WTC11 (cell line): ENCODE data around the gene SAPCD2. TPM values are rescaled to one million over a fixed set of nuclear protein-coding genes. Genes with fewer than 3 reads are reported as not detected.

Source experiments
- ATAC-seq: fragments of 200-7000 bp; cut with Tn5 transposase; 2 replicates; pipeline ENCODE4 v1.10.0; 2021; ENCODE audit warnings: mild to moderate bottlenecking, moderate library complexity
- CTCF ChIA-PET: fragments of 300-600 bp; sonication (Branson Sonifier 250); formaldehyde crosslinking; loops from one replicate; lab custom pipeline; 2021; ENCODE audit warnings: antibody characterized with exemption; lab: Charles Lee
- POLR2A ChIA-PET: fragments of 350-600 bp; sonication (Branson Sonifier 250); formaldehyde crosslinking; loops from one replicate; lab custom pipeline; 2021; ENCODE audit warnings: antibody characterized with exemption; lab: Charles Lee
- DNase-seq: peaks from one replicate; pipeline ENCODE4 v3.0.0; 2021; ENCODE audit warnings: low spot score
- H3K27ac Mint-ChIP-seq: 2 replicates; pipeline ENCODE4 v1.8.0; 2021; ENCODE audit warnings: mixed read lengths
- H3K27me3 Mint-ChIP-seq: 2 replicates; pipeline ENCODE4 v1.8.0; 2021; ENCODE audit warnings: low read depth, mild to moderate bottlenecking, moderate library complexity, mixed read lengths
- H3K36me3 Mint-ChIP-seq: 2 replicates; pipeline ENCODE4 v1.8.0; 2021; ENCODE audit warnings: mixed read lengths
- H3K4me1 Mint-ChIP-seq: 2 replicates; pipeline ENCODE4 v1.8.0; 2022; ENCODE audit warnings: mixed read lengths
- H3K4me3 Mint-ChIP-seq: 2 replicates; pipeline ENCODE4 v1.8.0; 2021; ENCODE audit warnings: mild to moderate bottlenecking, moderate library complexity, mixed read lengths
- H3K9me3 Mint-ChIP-seq: 2 replicates; pipeline ENCODE4 v1.8.0; 2021; ENCODE audit warnings: mixed read lengths
- ARID4B ChIP-seq: sonication (generic); formaldehyde crosslinking; IDR thresholded peaks from 2 replicates; pipeline ENCODE4 v1.8.0; 2023; ENCODE audit warnings: missing genetic modification reagents, mild to moderate bottlenecking, borderline replicate concordance
- ATF2 ChIP-seq: sonication (generic); formaldehyde crosslinking; IDR thresholded peaks from 2 replicates; pipeline ENCODE4 v1.8.1; 2022; ENCODE audit warnings: low read depth, missing genetic modification reagents, borderline replicate concordance
- ATF3 ChIP-seq: sonication (generic); formaldehyde crosslinking; conservative IDR thresholded peaks from 2 replicates; pipeline ENCODE4 v1.8.1; 2022; ENCODE audit warnings: mild to moderate bottlenecking, missing genetic modification reagents
- E2F1 ChIP-seq: sonication (generic); formaldehyde crosslinking; IDR thresholded peaks from 2 replicates; pipeline ENCODE4 v1.8.0; 2022; ENCODE audit warnings: mild to moderate bottlenecking, missing genetic modification reagents
- ELF4 ChIP-seq: sonication (generic); formaldehyde crosslinking; IDR thresholded peaks from 2 replicates; pipeline ENCODE4 v1.8.1; 2022; ENCODE audit warnings: low read depth, mild to moderate bottlenecking, moderate library complexity, missing genetic modification reagents
- FOXK1 ChIP-seq: sonication (generic); formaldehyde crosslinking; IDR thresholded peaks from 2 replicates; pipeline ENCODE4 v1.8.0; 2022; ENCODE audit warnings: mild to moderate bottlenecking, moderate library complexity, missing genetic modification reagents
- GTF2I ChIP-seq: fragments of 250-450 bp; sonication (Bioruptor Pico); conservative IDR thresholded peaks from 2 replicates; pipeline ENCODE4 v1.4.0; 2021; ENCODE audit warnings: mild to moderate bottlenecking
- HMGA2 ChIP-seq: fragments of 250-450 bp; sonication (Bioruptor Pico); IDR thresholded peaks from 2 replicates; pipeline ENCODE4 v1.4.0; 2021; ENCODE audit warnings: mild to moderate bottlenecking, moderate library complexity
- JUN ChIP-seq: sonication (generic); formaldehyde crosslinking; IDR thresholded peaks from 2 replicates; pipeline ENCODE4 v1.8.0; 2023; ENCODE audit warnings: mild to moderate bottlenecking, missing genetic modification reagents
- MAX ChIP-seq: sonication (generic); formaldehyde crosslinking; IDR thresholded peaks from 2 replicates; pipeline ENCODE4 v1.8.0; 2022; ENCODE audit warnings: mild to moderate bottlenecking, missing genetic modification reagents
- NFE2L1 ChIP-seq: sonication (generic); formaldehyde crosslinking; IDR thresholded peaks from 2 replicates; pipeline ENCODE4 v1.8.1; 2023; ENCODE audit warnings: missing genetic modification reagents
- OVOL2 ChIP-seq: fragments of 250-450 bp; sonication (Bioruptor Pico); IDR thresholded peaks from 2 replicates; pipeline ENCODE4 v1.9.0; 2021; ENCODE audit warnings: mild to moderate bottlenecking, borderline replicate concordance
- RELA ChIP-seq: sonication (generic); formaldehyde crosslinking; IDR thresholded peaks from 2 replicates; pipeline ENCODE4 v1.8.1; 2022; ENCODE audit warnings: missing genetic modification reagents, mild to moderate bottlenecking, borderline replicate concordance
- RORB ChIP-seq: fragments of 250-450 bp; sonication (Bioruptor Pico); IDR thresholded peaks from 2 replicates; pipeline ENCODE4 v1.9.0; 2021; ENCODE audit warnings: mild to moderate bottlenecking
- SMAD4 ChIP-seq: sonication (generic); formaldehyde crosslinking; IDR thresholded peaks from 2 replicates; pipeline ENCODE4 v1.8.0; 2022; ENCODE audit warnings: mild to moderate bottlenecking, missing genetic modification reagents
- SP1 ChIP-seq: sonication (generic); formaldehyde crosslinking; conservative IDR thresholded peaks from 2 replicates; pipeline ENCODE4 v1.8.1; 2022; ENCODE audit warnings: missing genetic modification reagents
- TEAD1 ChIP-seq: sonication (generic); formaldehyde crosslinking; IDR thresholded peaks from 2 replicates; pipeline ENCODE4 v1.8.0; 2022; ENCODE audit warnings: mild to moderate bottlenecking, missing genetic modification reagents
- ZNF138 ChIP-seq: sonication (generic); formaldehyde crosslinking; conservative IDR thresholded peaks from 2 replicates; pipeline ENCODE4 v1.8.1; 2022; ENCODE audit warnings: mild to moderate bottlenecking, moderate library complexity, missing genetic modification reagents
- ZNF396 ChIP-seq: fragments of 250-450 bp; sonication (Bioruptor Pico); IDR thresholded peaks from 2 replicates; pipeline ENCODE4 v1.8.0; 2021; ENCODE audit warnings: mild to moderate bottlenecking, moderate library complexity, borderline replicate concordance
- ZNF423 ChIP-seq: fragments of 250-450 bp; sonication (Bioruptor Pico); IDR thresholded peaks from 2 replicates; pipeline ENCODE4 v2.1.2; 2022; ENCODE audit warnings: mild to moderate bottlenecking, moderate library complexity
- ZNF425 ChIP-seq: fragments of 250-450 bp; sonication (Bioruptor Pico); conservative IDR thresholded peaks from 2 replicates; pipeline ENCODE4 v1.9.0; 2021; ENCODE audit warnings: mild to moderate bottlenecking
- total RNA-seq: library from RNA; stranded (reverse); gene quantifications from 3 replicates; pipeline ENCODE4 v1.2.3, GENCODE V29; 2021

The SAPCD2 gene
- total RNA-seq, 1 experiment from 2014 or later = 67.0 TPM

GRCh38 chr9:137025517-137025966, 44.8 kb downstream of the SAPCD2 start:
- Mint-ChIP-seq H3K27me3 (peaks cover 17% of the 10 kb centered on the region), H3K4me3 (no peak overlapping the region), H3K36me3 (no peaks in the 10 kb centered on the region), H3K9me3 (no peaks in the 10 kb centered on the region), H3K27ac (no peak overlapping the region), H3K4me1 (peaks cover 2% of the 10 kb centered on the region; the same call in 1 of the 2 replicates)
- no peak for ATAC-seq
- POLR2A ChIA-PET = interaction anchor here (0.6 kb wide), 2 partner anchors 80 to 111 kb away, joined by 3 read pairs; partner anchors contain the start of gene C8G
- TF ChIP-seq RORB (CRISPR knock-in tag) (no peak), ZNF138 (CRISPR knock-in tag) (no peak), SMAD4 (CRISPR knock-in tag) (no peak), ATF3 (CRISPR knock-in tag) (no peak)
- CTCF ChIA-PET = interaction anchor here (1.0 to 3.8 kb wide), 8 partner anchors 10 to 78 kb away, joined by 3 to 38 read pairs (median 6); partner anchors contain the start of gene ENTPD2
- DNase-seq = no peak

- H3K36me3 Mint-ChIP-seq = no peaks in the 10 kb centered on the region
- no peak overlapping the region for H3K4me3 Mint-ChIP-seq
- DNase-seq (no peak), ATAC-seq (no peak)
- H3K27me3 Mint-ChIP-seq = peaks cover 6% of the 10 kb centered on the region
- TF ChIP-seq JUN (CRISPR knock-in tag) (no peak), MAX (CRISPR knock-in tag) (no peak), ELF4 (CRISPR knock-in tag) (no peak), FOXK1 (CRISPR knock-in tag) (no peak), TEAD1 (CRISPR knock-in tag) (no peak), ZNF423 (CRISPR knock-in tag) (no peak), OVOL2 (CRISPR knock-in tag) (no peak), GTF2I (CRISPR knock-in tag) (no peak), ZNF396 (CRISPR knock-in tag) (no peak), ZNF425 (CRISPR knock-in tag) (no peak), RELA (no peak), SP1 (CRISPR knock-in tag) (no peak)
- H3K27ac Mint-ChIP-seq = no peak overlapping the region
- peaks cover 2% of the 10 kb centered on the region; the same call in 1 of the 2 replicates for H3K4me1 Mint-ChIP-seq
- POLR2A ChIA-PET = no interaction called here
- CTCF ChIA-PET = interaction anchor here (2.4 to 2.5 kb wide), 2 partner anchors 12 to 44 kb away, joined by 7 to 29 read pairs; no protein-coding TSS in a partner anchor
- no peaks in the 10 kb centered on the region for H3K9me3 Mint-ChIP-seq
Measured at GRCh38 chr9:137023583-137023991, 46.8 kb downstream of the SAPCD2 start.

- Mint-ChIP-seq H3K9me3 (no peaks in the 10 kb centered on the region), H3K4me3 (no peak overlapping the region), H3K27ac (no peak overlapping the region), H3K4me1 (peaks cover 2% of the 10 kb centered on the region; the same call in 1 of the 2 replicates), H3K27me3 (peaks cover 5% of the 10 kb centered on the region), H3K36me3 (no peaks in the 10 kb centered on the region)
- POLR2A ChIA-PET = no interaction called here
- ATAC-seq = no peak
- TF ChIP-seq NFE2L1 (CRISPR knock-in tag) (no peak), JUN (CRISPR knock-in tag) (no peak), ARID4B (CRISPR knock-in tag) (no peak), FOXK1 (CRISPR knock-in tag) (no peak), HMGA2 (CRISPR knock-in tag) (no peak), E2F1 (CRISPR knock-in tag) (no peak), ATF2 (CRISPR knock-in tag) (no peak)
- CTCF ChIA-PET = interaction anchor here (1.0 to 2.5 kb wide), 8 partner anchors 12 to 223 kb away, joined by 3 to 29 read pairs (median 6); partner anchors contain the start of genes AJM1 and SAPCD2
- DNase-seq = no peak
Measured at GRCh38 chr9:137023157-137023556, 47.2 kb downstream of the SAPCD2 start.
